ENCODE results near the gene MBD4.

GRCh38 chr3:129428376-129429079 is 11.2 kb downstream of the MBD4 start, which contains the start of gene EFCAB12:
- TF ChIP-seq, protein P1, sequence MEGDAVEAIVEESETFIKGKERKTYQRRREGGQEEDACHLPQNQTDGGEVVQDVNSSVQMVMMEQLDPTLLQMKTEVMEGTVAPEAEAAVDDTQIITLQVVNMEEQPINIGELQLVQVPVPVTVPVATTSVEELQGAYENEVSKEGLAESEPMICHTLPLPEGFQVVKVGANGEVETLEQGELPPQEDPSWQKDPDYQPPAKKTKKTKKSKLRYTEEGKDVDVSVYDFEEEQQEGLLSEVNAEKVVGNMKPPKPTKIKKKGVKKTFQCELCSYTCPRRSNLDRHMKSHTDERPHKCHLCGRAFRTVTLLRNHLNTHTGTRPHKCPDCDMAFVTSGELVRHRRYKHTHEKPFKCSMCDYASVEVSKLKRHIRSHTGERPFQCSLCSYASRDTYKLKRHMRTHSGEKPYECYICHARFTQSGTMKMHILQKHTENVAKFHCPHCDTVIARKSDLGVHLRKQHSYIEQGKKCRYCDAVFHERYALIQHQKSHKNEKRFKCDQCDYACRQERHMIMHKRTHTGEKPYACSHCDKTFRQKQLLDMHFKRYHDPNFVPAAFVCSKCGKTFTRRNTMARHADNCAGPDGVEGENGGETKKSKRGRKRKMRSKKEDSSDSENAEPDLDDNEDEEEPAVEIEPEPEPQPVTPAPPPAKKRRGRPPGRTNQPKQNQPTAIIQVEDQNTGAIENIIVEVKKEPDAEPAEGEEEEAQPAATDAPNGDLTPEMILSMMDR (IDR thresholded peaks at IDR 0.05) = no peak
- no peak for TF ChIP-seq ZFX (IDR thresholded peaks at IDR 0.05; ENCODE audit: borderline replicate concordance)
